ENCODE results near the gene MCUB. TPM values are rescaled to one million over a fixed set of nuclear protein-coding genes. Genes with fewer than 3 reads are reported as not detected.
"Not testable (repeated sequence)": the region's sequence is repeated elsewhere in the genome, so short reads cannot be mapped to it uniquely, and the experiment has no call there.

MCUB gene
- 15.2 TPM for total RNA-seq
- polyA plus RNA-seq (ENCODE audit: insufficient read depth, low read depth, low replicate concordance), result 2.3 TPM
- long read RNA-seq, donor 1, partial matches to known transcripts, result 0 of 2 reads
- long read RNA-seq, donor 1, other reads (novel, unspliced or antisense), result 0 of 2 reads
- long read RNA-seq, donor 2, partial matches to known transcripts, result 0 of 3 reads
- long read RNA-seq, donor 2, other reads (novel, unspliced or antisense), result 0 of 3 reads
- long read RNA-seq, donor 3, transcript MCUB-201 (8 exons, 2,278 nt), result major isoform, 6 of 54 reads
- long read RNA-seq, donor 3, partial matches to known transcripts, result 13 of 54 reads
- long read RNA-seq, donor 3, other reads (novel, unspliced or antisense), result 35 of 54 reads
- long read RNA-seq, donor 4, partial matches to known transcripts, result 0 of 31 reads
- long read RNA-seq, donor 4, other reads (novel, unspliced or antisense), result 27 of 31 reads
- long read RNA-seq, donor 5, result 0 reads
- long read RNA-seq, donor 6, transcript MCUB-201 (8 exons, 2,278 nt), result major isoform, 6 of 8 reads
- long read RNA-seq, donor 6, partial matches to known transcripts, result 0 of 8 reads
- long read RNA-seq, donor 6, other reads (novel, unspliced or antisense), result 0 of 8 reads
- long read RNA-seq, donor 7, transcript MCUB-201 (8 exons, 2,278 nt), result major isoform, 11 of 18 reads
- long read RNA-seq, donor 7, partial matches to known transcripts, result 0 of 18 reads
- long read RNA-seq, donor 7, other reads (novel, unspliced or antisense), result 7 of 18 reads
- long read RNA-seq, donor 8, partial matches to known transcripts, result 0 of 4 reads
- long read RNA-seq, donor 8, other reads (novel, unspliced or antisense), result 0 of 4 reads
- long read RNA-seq, donor 9, partial matches to known transcripts, result 0 of 10 reads
- long read RNA-seq, donor 9, other reads (novel, unspliced or antisense), result 6 of 10 reads
- long read RNA-seq, donor 10, partial matches to known transcripts, result 0 of 16 reads
- long read RNA-seq, donor 10, other reads (novel, unspliced or antisense), result 12 of 16 reads

- intact Hi-C loops (cut with DNase I), result no loop called here
- Histone ChIP-seq H3K27me3 (ENCODE audit: control insufficient read depth, insufficient read depth, low read length) (peaks cover 3% of the 10 kb centered on the region), H3K27ac (ENCODE audit: low read depth in 2 of 2, low read length in 2 of 2) (peak within 1 kb of the TSS; percentile 32 to 59), H3K36me3 (ENCODE audit: control insufficient read depth in 2 of 3, insufficient read depth in 3 of 3, low read length in 3 of 3) (no peaks in the 10 kb centered on the region), H3K4me1 (ENCODE audit: control insufficient read depth in 2 of 3, insufficient read depth in 2 of 3, low read depth in 1 of 3, low read length in 3 of 3) (peaks cover 0 to 8% (median 0%) of the 10 kb centered on the region in 3 donors), H3K9ac (ENCODE audit: low read length in 3 of 3) (peak within 1 kb of the TSS in 2 of 3 donors; percentile 43 to 55), H3K4me3 (ENCODE audit: low read length in 3 of 3) (peak within 1 kb of the TSS; percentile 56 to 72 (median 67)), H3K9me3 (ENCODE audit: control insufficient read depth in 2 of 3, insufficient read depth in 1 of 3, low read length in 3 of 3) (no peaks in the 10 kb centered on the region)
- FAIRE-seq (no peak), DNase-seq (peak; percentile 85 to 94 (median 88))
- TF ChIP-seq CTCF (IDR thresholded peaks at IDR 0.05; ENCODE audit: borderline replicate concordance, extremely low read depth, insufficient read depth), result no peak
These were observed at the start of gene MCUB for GRCh38 chr4:109559983-109560686. Gene MCUB (plus strand): TSS chr4:109560246. CDS start chr4:109560338, 92 bp downstream.

- Histone ChIP-seq H3K9ac (ENCODE audit: low read length in 3 of 3) (no peak overlapping the region), H3K27ac (ENCODE audit: low read depth in 2 of 2, low read length in 2 of 2) (no peak overlapping the region), H3K9me3 (ENCODE audit: control insufficient read depth in 2 of 3, insufficient read depth in 1 of 3, low read length in 3 of 3) (no peaks in the 10 kb centered on the region), H3K4me3 (ENCODE audit: low read length in 3 of 3) (no peak overlapping the region), H3K36me3 (ENCODE audit: control insufficient read depth in 2 of 3, insufficient read depth in 3 of 3, low read length in 3 of 3) (peaks cover 8 to 44% (median 8%) of the 10 kb centered on the region in 3 donors), H3K27me3 (ENCODE audit: control insufficient read depth, insufficient read depth, low read length) (no peaks in the 10 kb centered on the region), H3K4me1 (ENCODE audit: control insufficient read depth in 2 of 3, insufficient read depth in 2 of 3, low read depth in 1 of 3, low read length in 3 of 3) (no peaks in the 10 kb centered on the region)
- peak; percentile 47 for FAIRE-seq
- no peak for DNase-seq
- TF ChIP-seq CTCF (IDR thresholded peaks at IDR 0.05; ENCODE audit: borderline replicate concordance, extremely low read depth, insufficient read depth), result no peak
- intact Hi-C loops (cut with DNase I), result no loop called here
These were observed 49.4 kb upstream of the MCUB start for GRCh38 chr4:109510687-109511086.

- H3K4me1 ChIP-seq (ENCODE audit: control insufficient read depth in 2 of 3, insufficient read depth in 2 of 3, low read depth in 1 of 3, low read length in 3 of 3), result no peaks in the 10 kb centered on the region
- no peaks in the 10 kb centered on the region for H3K27me3 ChIP-seq (ENCODE audit: control insufficient read depth, insufficient read depth, low read length)
- intact Hi-C loops (cut with DNase I), result no loop called here
- H3K9ac ChIP-seq (ENCODE audit: low read length in 3 of 3), result no peak overlapping the region
- H3K27ac ChIP-seq (ENCODE audit: low read depth in 2 of 2, low read length in 2 of 2), result no peak overlapping the region
- H3K36me3 ChIP-seq (ENCODE audit: control insufficient read depth in 2 of 3, insufficient read depth in 3 of 3, low read length in 3 of 3), result peaks cover 6 to 44% (median 8%) of the 10 kb centered on the region in 3 donors
- FAIRE-seq (no peak), DNase-seq (peak in 1 of 5 donors; percentile 2)
- TF ChIP-seq CTCF (IDR thresholded peaks at IDR 0.05; ENCODE audit: borderline replicate concordance, extremely low read depth, insufficient read depth), result no peak
- H3K9me3 ChIP-seq (ENCODE audit: control insufficient read depth in 2 of 3, insufficient read depth in 1 of 3, low read length in 3 of 3), result no peaks in the 10 kb centered on the region
- H3K4me3 ChIP-seq (ENCODE audit: low read length in 3 of 3), result no peak overlapping the region
These were observed 48.6 kb upstream of the MCUB start for GRCh38 chr4:109511414-109511813.

GRCh38 chr4:109513368-109513767 lies 46.7 kb upstream of the MCUB start:
- intact Hi-C loops (cut with DNase I); H3K27me3 ChIP-seq (ENCODE audit: control insufficient read depth, insufficient read depth, low read length); H3K9ac ChIP-seq (ENCODE audit: low read length in 3 of 3); H3K4me1 ChIP-seq (ENCODE audit: control insufficient read depth in 2 of 3, insufficient read depth in 2 of 3, low read depth in 1 of 3, low read length in 3 of 3); DNase-seq; FAIRE-seq; H3K4me3 ChIP-seq (ENCODE audit: low read length in 3 of 3); H3K27ac ChIP-seq (ENCODE audit: low read depth in 2 of 2, low read length in 2 of 2); H3K9me3 ChIP-seq (ENCODE audit: control insufficient read depth in 2 of 3, insufficient read depth in 1 of 3, low read length in 3 of 3): not testable (repeated sequence)
- H3K36me3 ChIP-seq (ENCODE audit: control insufficient read depth in 2 of 3, insufficient read depth in 3 of 3, low read length in 3 of 3), result peaks cover 6 to 46% (median 14%) of the 10 kb centered on the region in 3 donors
